Stomach (tissue), 9 donors: Measurements from ENCODE around the gene NXN. TPM values are rescaled to one million over a fixed set of nuclear protein-coding genes. Genes with fewer than 3 reads are reported as not detected.

Source experiments
- DNase-seq, 2 donors: peaks; one replicate each; pipeline versions ENCODE4 v3.0.0 to v3.0.0-alpha.2; 2013 to 2019
- H3K27ac ChIP-seq, 5 donors: fragments of 200-600 bp in 4 of 5; sonication (generic) in 4 of 5; one replicate each; pipeline ENCODE4 v1.5.1; 2013 to 2019; ENCODE audit warnings: mild to moderate bottlenecking in 1 of 5, moderate library complexity in 1 of 5
- H3K27me3 ChIP-seq, 3 donors: fragments of 200-600 bp; sonication (generic); one replicate each; pipeline ENCODE4 v1.5.1; 2017 to 2019; ENCODE audit warnings: mixed run types in 1 of 3
- H3K36me3 ChIP-seq, 4 donors: fragments of 200-600 bp; sonication (generic); 1 replicate in 3 of 4; 2 replicates in 1 of 4; pipeline ENCODE4 v1.5.1; 2016 to 2019
- H3K4me1 ChIP-seq, 4 donors: fragments of 200-600 bp; sonication (generic); one replicate each; pipeline ENCODE4 v1.5.1; 2016 to 2019
- H3K4me3 ChIP-seq, 4 donors: fragments of 200-600 bp; sonication (generic) in 3 of 4; one replicate each; pipeline ENCODE4 v1.5.1; 2016 to 2019; ENCODE audit warnings: mild to moderate bottlenecking in 1 of 4
- H3K9me3 ChIP-seq, 4 donors: fragments of 200-600 bp; sonication (generic); one replicate each; pipeline ENCODE4 v1.5.1; 2016 to 2019
- EP300 ChIP-seq: sonication (generic); formaldehyde crosslinking; IDR thresholded peaks from one replicate; pipeline ENCODE4 v1.6.1; 2017; ENCODE audit warnings: antibody characterized with exemption
- POLR2A ChIP-seq, 4 donors: fragments of 450-650 bp; IDR thresholded peaks; one replicate each; pipeline ENCODE4 v1.6.1; 2016; ENCODE audit warnings: antibody characterized with exemption in 4 of 4, control low read depth in 2 of 4, mild to moderate bottlenecking in 1 of 4, moderate library complexity in 1 of 4
- POLR2AphosphoS5 ChIP-seq, 3 donors: sonication (generic); formaldehyde crosslinking; IDR thresholded peaks; one replicate each; pipeline ENCODE4 v1.6.1; 2016; ENCODE audit warnings: antibody characterized with exemption in 3 of 3
- WGBS, 5 donors: extraction: QIAGEN DNeasy Blood & Tissue Kit in 3 of 5; methylation state at CpG; one replicate each; pipeline versions ENCODE4 v1.1.5 to v1.1.7; 2013 to 2018; 5-methylcytosine and 5-hydroxymethylcytosine counted together
- intact Hi-C: fragments of 100-400 bp; cut with DNase I; formaldehyde crosslinking; loops from one replicate; pipeline ENCODE4 v1.15.1; 2023; ENCODE audit warnings: low total_unique reads
- polyA plus RNA-seq, 3 donors: library from polyadenylated mRNA; stranded (reverse); fragments of 200-250 nt; gene quantifications; one replicate each; pipeline ENCODE4 v1.2.3, GENCODE V29; 2013
- total RNA-seq, 5 donors: library from RNA; depleted of rRNA; stranded (reverse); fragments of >200 nt; gene quantifications; one replicate each; pipeline versions ENCODE4 v1.1.0 to v1.2.3, GENCODE V29; 2014 to 2016
- TF ChIP-seq, protein P1 (sequence below), 7 experiments: fragments of 450-650 bp in 4 of 7; fragments of 200-600 bp in 3 of 7; sonication (generic) in 3 of 7; IDR thresholded peaks; one replicate each; pipeline ENCODE4 v1.5.1; 2016 to 2019; ENCODE audit warnings: antibody characterized with exemption in 7 of 7, control low read depth in 2 of 7, mild to moderate bottlenecking in 1 of 7
- donor health status: healthy with polysubstance abuse.
- donor health status: Bipolar disorder and iron deficiency.
- donor health status: healthy.

NXN gene
- total and polyA plus RNA-seq, 8 donors, result 17.9 to 47.8 (median 25.1) TPM

DNA sequence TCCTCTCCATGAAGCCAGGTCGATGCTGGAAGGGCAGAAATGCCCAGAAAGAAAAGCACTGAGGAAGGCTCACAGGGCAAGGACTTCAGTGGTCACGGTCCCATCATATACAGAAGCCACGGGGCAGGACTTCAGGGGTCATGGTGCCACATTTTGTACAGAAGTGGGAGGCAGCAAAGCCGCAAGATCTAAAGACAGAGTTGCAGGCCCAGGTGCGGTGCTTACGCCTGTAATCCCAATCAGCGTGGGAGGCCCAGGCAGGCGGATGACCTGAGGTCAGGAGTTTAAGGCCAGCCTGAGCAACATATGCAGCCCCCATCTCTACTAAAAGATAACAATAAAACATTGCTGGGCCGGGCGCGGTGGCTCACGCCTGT, 96.0 kb downstream of the NXN start:
- Histone ChIP-seq H3K27me3 (no peaks in the 10 kb centered on the region), H3K4me1 (peaks cover 45 to 89% (median 68%) of the 10 kb centered on the region in 4 donors), H3K36me3 (no peaks in the 10 kb centered on the region), H3K4me3 (no peak overlapping the region), H3K9me3 (no peaks in the 10 kb centered on the region), H3K27ac (peak overlapping the region; percentile 72 to 90 (median 80))
- 60 to 76% (median 61%) methylated on average over 10 to 12 of the region's 12 CpGs for WGBS, 5 donors
- TF ChIP-seq POLR2AphosphoS5 (IDR thresholded peaks at IDR 0.05) (no peak), POLR2A (IDR thresholded peaks at IDR 0.05) (no peak), EP300 (no peak)
- TF ChIP-seq, protein P1, sequence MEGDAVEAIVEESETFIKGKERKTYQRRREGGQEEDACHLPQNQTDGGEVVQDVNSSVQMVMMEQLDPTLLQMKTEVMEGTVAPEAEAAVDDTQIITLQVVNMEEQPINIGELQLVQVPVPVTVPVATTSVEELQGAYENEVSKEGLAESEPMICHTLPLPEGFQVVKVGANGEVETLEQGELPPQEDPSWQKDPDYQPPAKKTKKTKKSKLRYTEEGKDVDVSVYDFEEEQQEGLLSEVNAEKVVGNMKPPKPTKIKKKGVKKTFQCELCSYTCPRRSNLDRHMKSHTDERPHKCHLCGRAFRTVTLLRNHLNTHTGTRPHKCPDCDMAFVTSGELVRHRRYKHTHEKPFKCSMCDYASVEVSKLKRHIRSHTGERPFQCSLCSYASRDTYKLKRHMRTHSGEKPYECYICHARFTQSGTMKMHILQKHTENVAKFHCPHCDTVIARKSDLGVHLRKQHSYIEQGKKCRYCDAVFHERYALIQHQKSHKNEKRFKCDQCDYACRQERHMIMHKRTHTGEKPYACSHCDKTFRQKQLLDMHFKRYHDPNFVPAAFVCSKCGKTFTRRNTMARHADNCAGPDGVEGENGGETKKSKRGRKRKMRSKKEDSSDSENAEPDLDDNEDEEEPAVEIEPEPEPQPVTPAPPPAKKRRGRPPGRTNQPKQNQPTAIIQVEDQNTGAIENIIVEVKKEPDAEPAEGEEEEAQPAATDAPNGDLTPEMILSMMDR (IDR thresholded peaks at IDR 0.05), result no peak
- no peak for DNase-seq
- intact Hi-C loops, result no loop called here

DNA sequence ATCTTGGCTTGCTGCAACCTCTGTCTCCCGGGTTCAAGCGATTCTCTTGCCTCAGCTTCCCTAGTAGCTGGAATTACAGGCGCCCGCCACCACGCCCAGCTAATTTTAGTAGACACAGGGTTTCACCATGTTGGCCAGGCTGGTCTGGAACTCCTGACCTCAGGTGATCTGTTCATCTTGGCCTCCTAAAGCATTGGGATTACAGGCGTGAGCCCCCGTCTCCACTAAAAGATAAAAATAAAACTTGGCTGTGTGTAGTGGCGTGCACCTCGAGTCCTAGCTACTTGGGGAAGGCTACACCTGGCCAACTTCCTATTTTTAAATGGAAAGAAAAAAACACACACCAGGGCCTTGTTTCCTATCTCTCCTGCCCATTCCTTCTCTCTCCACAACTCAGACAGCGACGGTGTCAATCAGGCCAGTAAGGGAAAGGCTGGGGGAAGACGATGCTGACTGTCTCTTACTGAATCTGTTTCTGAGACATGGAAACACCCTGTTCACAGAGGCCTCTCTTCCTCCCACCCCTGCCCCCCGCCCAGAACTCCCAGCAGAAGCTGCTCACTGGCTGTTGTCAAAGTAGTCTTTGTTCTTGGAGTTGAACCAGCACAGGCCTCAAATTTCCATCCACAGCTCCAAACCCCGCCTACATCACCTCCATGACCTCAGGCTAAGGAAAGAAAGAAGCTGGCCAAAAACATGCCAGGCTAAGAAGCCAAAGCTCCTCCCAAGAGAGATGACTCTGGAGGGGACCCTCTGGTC, 96.6 kb downstream of the NXN start:
- intact Hi-C loops, result no loop called here
- peak overlapping the region; percentile 72 to 90 (median 80) for H3K27ac ChIP-seq

DNA sequence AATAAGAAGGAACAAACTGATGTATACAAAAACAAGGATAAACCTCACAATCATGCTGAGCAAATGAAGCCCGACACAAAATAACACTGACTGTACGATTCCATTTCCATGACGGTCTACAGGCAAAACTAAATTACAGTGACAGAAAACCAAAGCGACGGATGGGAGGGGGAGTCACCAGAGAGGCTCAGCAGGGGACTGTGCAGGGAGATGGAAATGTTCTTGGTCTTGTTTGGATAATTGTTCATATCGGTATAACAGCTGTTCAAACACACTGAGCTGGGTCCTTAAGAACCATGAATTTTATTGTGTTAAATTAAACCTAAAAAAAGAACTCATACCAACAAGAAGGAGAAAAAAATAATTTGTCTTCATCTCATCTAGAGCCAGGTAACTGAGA, 97.8 kb downstream of the NXN start:
- 48 to 81% (median 71%) methylated on average over 6 of the region's 6 CpGs for WGBS, 5 donors
- Histone ChIP-seq H3K27me3 (no peaks in the 10 kb centered on the region), H3K36me3 (no peaks in the 10 kb centered on the region), H3K4me3 (no peak overlapping the region), H3K27ac (peak overlapping the region; percentile 48 to 90 (median 80)), H3K4me1 (peaks cover 45 to 81% (median 61%) of the 10 kb centered on the region in 4 donors), H3K9me3 (no peaks in the 10 kb centered on the region)
- no peak for DNase-seq
- no peak for TF ChIP-seq EP300
- TF ChIP-seq, protein P1 (IDR thresholded peaks at IDR 0.05), result no peak
- TF ChIP-seq POLR2A (IDR thresholded peaks at IDR 0.05), result no peak
- TF ChIP-seq POLR2AphosphoS5 (IDR thresholded peaks at IDR 0.05), result no peak
- intact Hi-C loops, result no loop called here

More for the DNA sequence above, 96.6 kb downstream of the NXN start:
- no peaks in the 10 kb centered on the region for H3K27me3 ChIP-seq
- WGBS, 5 donors, result 40 to 48% (median 47%) methylated on average over 14 of the region's 14 CpGs
- H3K9me3 ChIP-seq, result no peaks in the 10 kb centered on the region
- DNase-seq, result peak; percentile 78 to 86
- H3K36me3 ChIP-seq, result no peaks in the 10 kb centered on the region
- TF ChIP-seq POLR2A (IDR thresholded peaks at IDR 0.05), result no peak
- TF ChIP-seq, protein P1 (IDR thresholded peaks at IDR 0.05), result no peak
- TF ChIP-seq POLR2AphosphoS5 (IDR thresholded peaks at IDR 0.05), result peak in 2 of 3 donors; percentile 14 to 51
- no peak for TF ChIP-seq EP300
- H3K4me3 ChIP-seq, result no peak overlapping the region
- peaks cover 45 to 87% (median 66%) of the 10 kb centered on the region in 4 donors for H3K4me1 ChIP-seq

DNA sequence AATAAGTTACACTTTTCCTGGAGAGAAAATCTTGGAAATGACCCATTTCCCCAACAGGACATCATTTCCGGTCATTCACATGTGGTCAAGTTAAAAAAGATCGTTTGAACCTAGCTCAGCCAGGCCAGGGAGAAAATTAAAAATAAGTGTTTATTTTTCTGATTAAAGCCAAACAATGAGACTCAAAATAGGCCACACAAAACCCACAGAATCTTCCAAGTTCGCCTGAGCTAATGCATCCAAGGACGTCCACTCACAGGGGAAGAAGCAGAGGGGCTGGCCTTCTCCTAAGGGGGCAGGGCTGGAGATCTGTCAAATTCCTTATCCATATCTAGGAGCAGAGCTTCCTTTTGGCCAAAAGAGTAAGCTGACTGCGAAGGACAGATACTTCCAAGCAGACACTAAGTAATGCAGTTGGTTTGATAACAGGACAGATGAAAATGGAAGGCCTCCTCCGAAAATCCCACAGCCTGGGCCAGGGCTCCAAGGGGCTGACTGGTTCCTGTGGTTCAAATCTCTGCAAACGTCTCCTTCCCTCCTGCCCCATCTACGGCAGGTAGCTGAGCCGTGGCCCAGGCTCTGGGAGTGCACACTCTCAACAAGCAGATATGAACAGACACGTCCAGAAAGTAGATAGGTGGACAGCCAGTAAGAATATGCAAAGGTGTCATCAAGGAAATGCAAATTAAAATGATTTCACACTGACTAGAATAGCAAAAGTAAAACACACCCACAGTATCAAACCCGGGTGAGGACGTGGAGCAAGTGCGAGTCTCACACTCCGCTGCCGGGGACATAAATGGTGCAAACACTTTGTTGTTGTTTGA, 98.9 kb downstream of the NXN start:
- no peak overlapping the region for H3K4me3 ChIP-seq
- H3K27me3 ChIP-seq, result no peaks in the 10 kb centered on the region
- 50 to 62% (median 55%) methylated on average over 15 of the region's 15 CpGs for WGBS, 5 donors
- H3K4me1 ChIP-seq, result peaks cover 45 to 71% (median 56%) of the 10 kb centered on the region in 4 donors
- intact Hi-C loops, result no loop called here
- H3K36me3 ChIP-seq, result no peaks in the 10 kb centered on the region
- peak overlapping the region; percentile 49 to 90 (median 80) for H3K27ac ChIP-seq
- peak in 1 of 2 donors; percentile 69 for DNase-seq
- TF ChIP-seq POLR2AphosphoS5 (IDR thresholded peaks at IDR 0.05) (no peak), POLR2A (IDR thresholded peaks at IDR 0.05) (no peak), EP300 (no peak)
- TF ChIP-seq, protein P1 (IDR thresholded peaks at IDR 0.05), result no peak
- no peaks in the 10 kb centered on the region for H3K9me3 ChIP-seq
